Osteoblast (primary cell): ENCODE results near the gene OOSP1. TPM values are rescaled to one million over a fixed set of nuclear protein-coding genes. Genes with fewer than 3 reads are reported as not detected.

ENCODE experiments used
- DNase-seq: peaks from one replicate; pipeline ENCODE4 v3.0.0; 2011; ENCODE audit warnings: low spot score, mixed read lengths; ENCODE audit not compliant: insufficient read length; ENCODE audit errors: missing footprints
- H2AFZ ChIP-seq: 2 replicates; pipeline ENCODE4 v1.6.0; 2011; ENCODE audit warnings: mild to moderate bottlenecking, low read length
- H3K27ac ChIP-seq: 2 replicates; pipeline ENCODE4 v1.5.1; 2011; ENCODE audit warnings: mild to moderate bottlenecking, low read depth, low read length, moderate library complexity
- H3K27me3 ChIP-seq: 2 replicates; pipeline ENCODE4 v1.6.0; 2012; ENCODE audit warnings: mild to moderate bottlenecking, control low read depth, inconsistent platforms, low read length, moderate library complexity; ENCODE audit not compliant: insufficient read depth
- H3K36me3 ChIP-seq: 2 replicates; pipeline ENCODE4 v1.5.1; 2011; ENCODE audit warnings: mild to moderate bottlenecking, low read length, control low read depth, moderate library complexity; ENCODE audit not compliant: insufficient read depth
- H3K4me1 ChIP-seq: 2 replicates; pipeline ENCODE4 v1.5.1; 2011; ENCODE audit warnings: mild to moderate bottlenecking, low read length, control low read depth, moderate library complexity; ENCODE audit not compliant: insufficient read depth
- H3K4me2 ChIP-seq: 2 replicates; pipeline ENCODE4 v1.6.0; 2011; ENCODE audit warnings: mild to moderate bottlenecking, low read length; ENCODE audit not compliant: insufficient read depth
- H3K4me3 ChIP-seq: fragments of 200-600 bp; sonication (generic); 3 replicates; pipeline ENCODE4 v1.5.1; 2012; ENCODE audit warnings: mild to moderate bottlenecking, low read length, inconsistent platforms; ENCODE audit not compliant: insufficient read depth
- H3K79me2 ChIP-seq: 2 replicates; pipeline ENCODE4 v1.6.0; 2012; ENCODE audit warnings: mild to moderate bottlenecking, low read length, control low read depth, inconsistent platforms; ENCODE audit not compliant: insufficient read depth
- H3K9me3 ChIP-seq: 2 replicates; pipeline ENCODE4 v1.5.1; 2011; ENCODE audit warnings: low read depth, low read length, control low read depth
- H4K20me1 ChIP-seq: 2 replicates; pipeline ENCODE4 v1.6.0; 2012; ENCODE audit warnings: mild to moderate bottlenecking, low read length, control low read depth; ENCODE audit not compliant: insufficient read depth
- total RNA-seq: library from RNA; depleted of rRNA; stranded (reverse); fragments of >200 nt; gene quantifications from 2 replicates; pipeline ENCODE4 v1.2.3, GENCODE V29; 2012
- TF ChIP-seq, protein P1 (sequence below): IDR thresholded peaks from 2 replicates; pipeline ENCODE4 v1.5.1; 2011; ENCODE audit warnings: mild to moderate bottlenecking, low read depth, low read length, moderate library complexity; ENCODE audit errors: extremely low read depth

Gene OOSP1
- total RNA-seq, 1 donor = not detected

DNA sequence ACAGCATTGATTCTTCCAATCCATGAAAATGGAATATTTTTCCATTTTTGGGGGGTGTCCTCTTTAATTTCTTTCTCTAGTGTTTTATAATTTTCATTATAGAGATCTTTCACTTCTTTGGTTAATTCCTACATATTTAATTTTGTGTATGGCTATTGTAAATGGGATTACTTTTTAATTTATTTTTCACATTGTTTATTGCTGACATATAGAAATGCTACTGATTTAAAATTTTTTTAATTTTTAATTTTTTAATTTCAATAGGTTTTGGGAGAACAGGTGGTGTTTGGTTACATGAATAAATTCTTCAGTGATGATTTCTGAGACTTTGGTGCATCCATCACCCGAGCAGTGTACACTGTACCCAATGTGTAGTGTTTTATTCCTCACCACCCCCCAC lies 52.2 kb downstream of the OOSP1 start:
- H3K4me3 ChIP-seq = no peak overlapping the region
- H3K79me2 ChIP-seq = no peaks in the 10 kb centered on the region
- H3K36me3 ChIP-seq = no peaks in the 10 kb centered on the region
- H3K9me3 ChIP-seq = no peaks in the 10 kb centered on the region
- TF ChIP-seq, protein P1, sequence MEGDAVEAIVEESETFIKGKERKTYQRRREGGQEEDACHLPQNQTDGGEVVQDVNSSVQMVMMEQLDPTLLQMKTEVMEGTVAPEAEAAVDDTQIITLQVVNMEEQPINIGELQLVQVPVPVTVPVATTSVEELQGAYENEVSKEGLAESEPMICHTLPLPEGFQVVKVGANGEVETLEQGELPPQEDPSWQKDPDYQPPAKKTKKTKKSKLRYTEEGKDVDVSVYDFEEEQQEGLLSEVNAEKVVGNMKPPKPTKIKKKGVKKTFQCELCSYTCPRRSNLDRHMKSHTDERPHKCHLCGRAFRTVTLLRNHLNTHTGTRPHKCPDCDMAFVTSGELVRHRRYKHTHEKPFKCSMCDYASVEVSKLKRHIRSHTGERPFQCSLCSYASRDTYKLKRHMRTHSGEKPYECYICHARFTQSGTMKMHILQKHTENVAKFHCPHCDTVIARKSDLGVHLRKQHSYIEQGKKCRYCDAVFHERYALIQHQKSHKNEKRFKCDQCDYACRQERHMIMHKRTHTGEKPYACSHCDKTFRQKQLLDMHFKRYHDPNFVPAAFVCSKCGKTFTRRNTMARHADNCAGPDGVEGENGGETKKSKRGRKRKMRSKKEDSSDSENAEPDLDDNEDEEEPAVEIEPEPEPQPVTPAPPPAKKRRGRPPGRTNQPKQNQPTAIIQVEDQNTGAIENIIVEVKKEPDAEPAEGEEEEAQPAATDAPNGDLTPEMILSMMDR = no peak
- H2AFZ ChIP-seq = no peak overlapping the region
- H3K27ac ChIP-seq = no peak overlapping the region
- H4K20me1 ChIP-seq = no peaks in the 10 kb centered on the region
- H3K4me1 ChIP-seq = no peaks in the 10 kb centered on the region
- no peak overlapping the region for H3K4me2 ChIP-seq
- DNase-seq = no peak
- no peaks in the 10 kb centered on the region for H3K27me3 ChIP-seq

DNA sequence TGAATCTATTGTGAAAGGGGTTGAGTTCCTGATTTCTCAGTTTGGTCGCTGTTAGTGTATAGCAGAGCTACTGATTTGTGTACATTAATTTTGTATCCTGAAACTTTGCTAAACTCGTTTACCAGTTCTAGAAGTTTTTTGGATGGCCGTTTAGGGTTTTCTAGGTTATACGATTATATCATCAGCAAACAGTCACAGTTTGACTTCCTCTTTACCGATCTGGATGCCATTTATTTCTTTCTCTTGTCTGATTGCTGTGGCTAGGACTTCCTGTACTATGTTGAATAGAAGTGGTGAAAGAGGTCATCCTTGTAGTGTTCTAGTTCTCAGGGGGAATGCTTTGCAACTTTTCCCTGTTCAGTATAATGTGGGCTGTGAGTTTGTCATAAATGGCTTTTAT lies 54.2 kb downstream of the OOSP1 start:
- Histone ChIP-seq H4K20me1 (no peaks in the 10 kb centered on the region), H3K4me3 (no peak overlapping the region), H3K27me3 (no peaks in the 10 kb centered on the region), H3K4me2 (no peak overlapping the region), H2AFZ (no peak overlapping the region), H3K4me1 (no peaks in the 10 kb centered on the region), H3K9me3 (no peaks in the 10 kb centered on the region), H3K79me2 (no peaks in the 10 kb centered on the region), H3K27ac (no peak overlapping the region), H3K36me3 (no peaks in the 10 kb centered on the region)
- no peak for DNase-seq
- TF ChIP-seq, protein P1 = no peak

DNA sequence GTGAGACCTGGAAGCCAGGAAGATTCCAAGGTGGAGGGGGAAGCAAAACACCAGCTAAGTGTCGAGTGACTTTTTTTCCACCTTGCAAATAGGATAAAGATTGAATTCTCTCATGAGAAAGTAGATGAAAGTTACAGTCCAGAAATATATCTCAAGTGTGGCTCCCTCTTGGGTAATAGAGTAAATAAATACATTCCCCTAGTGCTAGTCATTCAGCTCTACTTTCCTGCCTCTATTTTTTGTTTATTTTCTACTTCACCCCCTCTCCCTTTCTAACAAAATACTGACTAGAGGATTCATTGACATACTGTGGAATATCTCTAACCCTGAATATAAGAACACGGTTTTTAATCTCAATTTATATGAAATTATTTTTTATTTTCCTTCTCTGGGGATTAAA lies 59.6 kb downstream of the OOSP1 start:
- H3K4me1 ChIP-seq = no peaks in the 10 kb centered on the region
- H3K9me3 ChIP-seq = peaks cover 4% of the 10 kb centered on the region
- H3K27me3 ChIP-seq = no peaks in the 10 kb centered on the region
- TF ChIP-seq, protein P1 = no peak
- no peak overlapping the region for H3K27ac ChIP-seq
- no peak for DNase-seq
- H3K79me2 ChIP-seq = no peaks in the 10 kb centered on the region
- no peaks in the 10 kb centered on the region for H3K36me3 ChIP-seq
- no peaks in the 10 kb centered on the region for H4K20me1 ChIP-seq
- H3K4me2 ChIP-seq = no peak overlapping the region
- H3K4me3 ChIP-seq = no peak overlapping the region
- no peak overlapping the region for H2AFZ ChIP-seq

DNA sequence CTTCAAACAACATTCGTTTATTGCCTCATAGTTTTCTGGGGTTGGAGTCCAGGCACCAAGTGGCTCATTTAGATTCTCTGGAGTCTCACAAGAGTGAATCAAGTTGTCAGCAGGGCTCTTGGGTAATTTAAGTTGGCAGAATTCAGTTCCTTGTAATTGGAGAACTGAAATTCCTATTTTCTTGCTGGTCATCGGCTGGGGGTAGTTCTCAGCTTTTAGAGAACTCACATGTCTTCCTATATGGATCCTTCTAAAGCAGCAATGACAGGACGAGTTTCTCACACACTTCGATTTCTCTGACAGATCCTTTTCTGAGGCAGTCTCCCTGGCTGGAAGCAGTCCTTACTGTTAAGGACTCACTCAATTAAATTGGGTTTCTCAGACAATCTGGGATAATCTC lies 61.5 kb downstream of the OOSP1 start:
- peaks cover 4% of the 10 kb centered on the region for H3K9me3 ChIP-seq
- H4K20me1 ChIP-seq = no peaks in the 10 kb centered on the region
- no peak overlapping the region for H2AFZ ChIP-seq
- H3K79me2 ChIP-seq = no peaks in the 10 kb centered on the region
- no peaks in the 10 kb centered on the region for H3K36me3 ChIP-seq
- H3K4me2 ChIP-seq = no peak overlapping the region
- DNase-seq = no peak
- no peak overlapping the region for H3K4me3 ChIP-seq
- TF ChIP-seq, protein P1 = no peak
- no peaks in the 10 kb centered on the region for H3K27me3 ChIP-seq
- no peak overlapping the region for H3K27ac ChIP-seq
- H3K4me1 ChIP-seq = no peaks in the 10 kb centered on the region
